GM21526 (cell line): ENCODE data around the gene TNIP3.
"Not testable (repeated sequence)": the region's sequence is repeated elsewhere in the genome, so short reads cannot be mapped to it uniquely, and the experiment has no call there.

Experiments used
- ATAC-seq: cut with Tn5 transposase; IDR thresholded peaks from one replicate; pipeline ENCODE4 v1.9.1; 2021; ENCODE audit warnings: moderate library complexity; ENCODE audit not compliant: unreplicated experiment, low FRiP score

TNIP3 gene

GRCh38 chr4:121180558-121180957 lies 16.4 kb upstream of the TNIP3 start:
- no peak for ATAC-seq

DNA sequence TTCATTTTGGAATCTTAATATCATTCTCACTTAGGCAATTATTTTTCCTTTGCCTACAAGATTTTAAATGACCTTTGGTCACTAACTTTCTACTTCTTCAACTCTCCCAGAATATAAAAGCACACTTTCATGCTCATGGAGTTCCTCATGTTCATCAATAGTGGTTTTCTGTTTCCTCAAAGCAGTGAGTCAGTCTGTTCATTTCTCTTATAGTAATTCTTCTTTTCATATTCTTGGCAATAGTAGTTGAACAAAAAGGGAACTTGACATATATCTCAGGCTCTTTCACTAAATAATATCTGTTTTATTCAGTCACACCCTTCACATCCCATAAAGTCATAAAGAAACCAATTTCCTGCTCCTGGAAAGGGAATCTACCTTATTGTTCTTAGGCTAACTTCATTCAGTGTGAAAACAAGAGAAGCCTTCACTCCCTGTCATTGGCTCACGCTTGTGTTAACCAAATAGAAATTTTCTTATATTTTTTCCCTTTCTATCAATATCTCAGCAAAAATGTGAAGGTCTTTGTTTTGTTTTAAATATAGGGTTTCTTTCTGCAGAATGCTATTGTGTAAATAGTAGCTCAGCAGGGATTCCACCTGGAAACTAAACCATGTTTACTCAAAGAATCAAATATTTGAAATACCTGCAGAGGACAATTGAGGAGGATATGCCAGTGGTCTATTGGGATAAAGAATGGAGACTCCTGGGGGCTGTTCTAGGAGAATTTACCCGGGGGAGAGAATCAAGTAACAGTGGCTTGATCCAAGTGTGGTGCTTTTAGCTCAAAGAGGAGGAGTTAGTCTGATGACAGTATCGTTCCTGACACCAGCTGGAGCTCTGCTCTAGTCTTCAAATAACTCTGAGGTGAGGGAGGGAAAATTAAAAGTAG lies 13.4 kb upstream of the TNIP3 start:
- no peak for ATAC-seq

- ATAC-seq: no peak
Measured at GRCh38 chr4:121176082-121176934, 12.2 kb upstream of the TNIP3 start.

DNA sequence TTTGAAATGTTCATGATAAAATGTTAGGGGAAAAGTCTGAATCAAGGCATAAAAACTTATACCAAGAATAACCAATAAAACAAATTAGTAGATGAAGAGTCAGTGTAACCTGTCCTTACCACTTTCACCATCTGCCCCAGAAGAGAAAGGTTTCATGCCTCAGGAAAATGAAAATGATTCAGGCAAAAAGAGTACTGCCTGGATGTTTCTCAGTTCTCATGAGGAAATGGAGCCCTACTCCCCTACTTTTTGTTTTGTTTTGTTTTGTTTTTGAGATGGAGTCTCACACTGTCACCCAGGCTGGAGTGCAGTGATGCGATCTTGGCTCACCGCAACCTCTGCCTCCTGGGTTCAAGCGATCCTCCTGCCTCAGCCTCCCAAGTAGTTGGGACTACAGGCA lies 7.4 kb upstream of the TNIP3 start:
- not testable (repeated sequence) for ATAC-seq

DNA sequence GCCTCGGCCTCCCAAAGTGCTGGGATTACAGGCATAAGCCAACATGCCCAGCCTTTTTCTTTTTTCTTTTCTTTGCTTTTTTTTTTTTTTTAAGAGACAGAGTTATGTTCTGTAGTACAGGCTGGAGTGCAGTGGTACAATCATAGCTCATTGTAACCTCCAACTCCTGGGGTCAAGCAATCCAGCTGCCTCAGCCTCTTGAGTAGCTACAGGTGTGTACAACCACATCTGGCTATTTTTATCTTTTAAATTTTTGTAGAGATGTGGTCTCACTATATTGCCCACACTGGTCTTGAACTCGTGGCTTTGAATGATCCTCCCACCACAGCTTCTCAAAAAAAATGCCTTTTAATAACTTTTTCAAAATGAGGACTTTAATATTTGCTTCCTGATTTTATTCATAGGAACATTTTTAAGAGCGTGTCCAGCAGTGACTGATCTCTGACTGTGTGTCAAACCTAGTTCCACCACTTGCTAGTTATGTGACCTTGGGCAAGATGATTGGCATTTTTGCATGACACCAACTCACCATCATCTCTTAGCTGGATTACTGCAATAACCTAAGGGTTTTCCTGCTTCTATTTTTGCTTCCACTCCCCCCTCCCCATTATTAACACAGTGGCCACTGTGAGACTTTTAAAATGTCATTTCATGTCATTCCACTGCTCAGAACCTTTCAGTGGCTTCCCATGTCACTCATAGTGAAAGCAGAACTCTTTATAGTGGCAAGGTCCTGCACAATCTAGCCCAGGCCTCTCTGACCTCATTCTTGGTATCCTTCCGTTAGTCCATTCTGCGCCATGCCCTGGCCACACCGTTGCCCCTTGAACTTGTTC lies 4.5 kb upstream of the TNIP3 start:
- peak; percentile 82 for ATAC-seq

DNA sequence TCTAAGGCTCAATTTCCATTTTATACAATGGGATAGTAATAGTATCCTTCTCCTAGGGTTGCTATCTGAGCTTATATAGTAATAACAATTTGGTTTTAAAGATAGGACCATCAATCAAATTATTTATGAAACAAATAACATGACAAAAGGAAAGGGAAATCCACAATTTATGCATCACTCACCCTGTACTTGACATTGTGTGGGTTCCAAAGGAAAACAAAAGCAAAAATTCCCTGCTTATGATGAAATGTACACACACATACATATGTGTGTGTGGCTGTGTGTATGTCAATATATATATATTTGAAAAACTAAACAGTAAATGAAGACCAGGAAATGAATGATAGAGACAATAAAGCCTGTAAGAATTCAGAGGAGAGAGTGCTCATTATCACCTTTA lies 2.9 kb upstream of the TNIP3 start:
- no peak for ATAC-seq

- ATAC-seq: no peak
Measured at GRCh38 chr4:121165206-121165605, 1.1 kb upstream of the TNIP3 start.

- no peak for ATAC-seq
Measured at GRCh38 chr4:121156822-121157769, 7.0 kb downstream of the TNIP3 start.

GRCh38 chr4:121155893-121156292 lies 8.2 kb downstream of the TNIP3 start:
- no peak for ATAC-seq

DNA sequence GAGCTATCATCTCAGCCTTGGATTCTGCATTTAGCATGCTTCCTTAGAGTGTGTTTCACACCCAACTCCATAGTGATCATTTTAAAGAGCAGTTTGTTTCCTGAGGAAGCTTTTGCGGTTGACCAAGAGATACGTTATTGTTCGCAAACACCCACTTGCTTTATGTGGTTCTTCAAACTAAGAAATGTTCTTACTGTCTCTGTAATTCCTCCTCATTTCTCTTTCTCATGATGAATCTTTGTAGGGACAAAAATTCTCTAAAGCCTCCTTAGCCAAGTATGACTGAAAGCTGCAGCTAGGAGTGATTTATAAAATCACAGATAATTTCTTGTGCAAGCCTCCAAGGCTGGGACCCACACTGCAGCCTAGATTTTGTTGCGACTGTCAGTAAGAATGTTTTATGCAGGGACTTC lies 10.0 kb downstream of the TNIP3 start:
- ATAC-seq: no peak

DNA sequence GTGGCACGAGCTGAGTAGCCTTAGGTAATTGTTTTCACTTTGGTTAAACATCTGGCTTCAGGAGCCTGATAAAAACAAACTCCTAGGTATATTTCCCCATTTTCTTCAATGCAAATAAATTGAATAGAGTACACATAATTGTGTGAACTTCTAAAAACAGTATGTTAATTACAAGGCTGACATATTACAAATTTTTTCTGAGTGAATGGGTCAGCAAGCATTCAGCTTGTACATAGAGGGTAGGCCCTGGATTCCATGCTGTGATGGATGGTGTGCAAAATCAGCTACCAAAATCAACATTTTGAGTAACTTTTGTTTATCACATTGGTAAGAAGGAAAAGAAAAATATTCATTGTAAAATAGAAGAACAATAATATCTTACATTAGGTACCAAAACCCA lies 12.2 kb downstream of the TNIP3 start:
- ATAC-seq: no peak

DNA sequence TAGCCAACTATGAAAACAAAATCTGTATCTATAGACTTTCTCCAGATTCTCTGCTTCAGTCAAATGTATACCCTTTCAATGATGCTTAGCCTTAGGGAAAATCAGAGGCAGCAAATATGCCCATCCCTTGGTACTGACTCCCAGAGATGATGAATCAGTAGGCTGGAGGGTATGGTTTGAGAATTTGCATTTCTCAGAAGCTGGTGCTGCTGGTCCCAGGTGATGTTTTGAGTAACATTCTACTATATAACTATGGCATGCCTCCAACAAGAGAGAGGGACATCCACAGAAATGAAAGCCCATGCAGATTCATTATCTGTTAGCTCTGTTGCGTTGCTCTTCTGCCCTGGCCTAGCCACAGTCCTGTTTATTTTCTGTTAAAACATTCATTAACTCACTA lies 13.6 kb downstream of the TNIP3 start:
- ATAC-seq: no peak

DNA sequence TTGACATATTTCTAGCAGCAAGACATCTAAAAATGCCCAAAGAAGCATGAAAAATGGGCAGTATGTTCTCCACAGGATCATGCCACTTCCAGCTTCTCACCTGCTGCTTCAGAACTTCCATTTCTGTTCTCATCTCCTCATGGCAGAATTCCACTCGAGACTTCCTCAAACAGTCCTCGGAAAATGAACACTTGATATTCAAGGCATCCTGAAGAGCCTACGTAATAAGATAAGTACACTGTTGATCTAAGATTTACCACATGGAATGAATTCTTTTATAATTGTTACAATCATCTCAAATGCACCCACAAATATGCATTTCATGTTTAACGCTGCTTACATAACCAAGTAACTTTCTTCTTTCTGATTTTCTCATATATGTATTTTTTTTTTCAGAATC lies 14.1 kb downstream of the TNIP3 start:
- no peak for ATAC-seq

DNA sequence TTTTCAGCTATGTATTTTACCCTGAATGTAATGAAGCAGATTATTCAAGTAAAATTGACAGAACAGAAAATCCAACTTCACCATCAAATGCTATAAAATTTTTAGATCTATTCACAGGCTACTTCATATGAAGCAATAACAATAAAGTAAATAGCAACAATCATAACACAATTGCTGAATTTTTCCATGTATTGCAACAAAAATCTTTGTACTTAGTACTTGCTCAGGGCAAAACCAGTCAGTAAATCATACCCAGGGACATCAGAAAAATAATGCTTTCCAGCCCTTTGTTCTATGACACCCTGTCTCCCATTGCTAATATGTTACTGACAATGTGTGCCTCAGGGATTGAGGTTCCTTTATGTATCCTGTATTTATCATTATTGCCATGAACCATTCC lies 15.5 kb downstream of the TNIP3 start:
- no peak for ATAC-seq

GRCh38 chr4:121148000-121148399 lies 16.1 kb downstream of the TNIP3 start:
- no peak for ATAC-seq

DNA sequence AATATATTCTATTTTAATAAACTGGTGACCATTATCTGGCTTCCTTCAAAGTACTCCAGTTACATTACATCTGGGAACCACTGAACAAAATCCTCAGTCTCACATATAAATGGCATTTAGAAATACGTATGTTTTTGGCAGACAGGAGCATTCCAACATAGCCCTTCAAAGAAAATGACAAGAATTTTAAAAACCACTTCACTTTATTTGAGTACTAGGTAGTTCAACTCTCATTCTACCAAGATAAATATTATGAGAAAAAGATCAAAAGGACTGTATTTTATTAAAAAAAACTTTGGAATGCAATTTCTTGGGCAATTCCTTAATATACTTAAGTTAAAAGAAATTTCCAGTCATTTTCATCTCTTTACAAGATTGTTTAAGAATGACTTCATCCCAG lies 17.6 kb downstream of the TNIP3 start:
- no peak for ATAC-seq

GRCh38 chr4:121145430-121145829 lies 18.7 kb downstream of the TNIP3 start:
- no peak for ATAC-seq

DNA sequence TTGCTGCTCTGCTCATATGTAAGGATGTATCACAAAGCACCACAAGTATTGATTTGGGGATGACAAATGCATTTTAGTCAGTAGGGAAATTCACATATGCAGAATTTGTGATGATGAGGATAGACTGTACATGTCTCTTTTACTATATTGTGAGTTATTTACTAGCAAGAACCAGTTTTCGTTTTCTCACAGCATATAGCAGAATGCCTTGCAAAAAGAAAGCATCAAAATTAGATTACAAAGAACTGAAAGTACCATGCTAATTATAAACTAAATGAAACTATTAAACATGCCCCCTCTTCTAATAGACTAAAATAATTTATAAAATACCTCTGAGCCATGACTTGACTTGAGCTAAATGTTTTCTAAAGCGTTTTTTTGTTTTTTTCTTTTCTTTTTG lies 20.1 kb downstream of the TNIP3 start:
- no peak for ATAC-seq

- no peak for ATAC-seq
Measured at GRCh38 chr4:121143131-121143530, 21.0 kb downstream of the TNIP3 start.
